K562 (cell line): ENCODE data around the gene ZNF358. TPM values are rescaled to one million over a fixed set of nuclear protein-coding genes. Genes with fewer than 3 reads are reported as not detected.
A peak's percentile ranks its signal among the peaks of the same experiment; 100 is the strongest.

Experiments used
- ADNP ChIP-seq: fragments of 200-800 bp; sonication (Bioruptor generic); IDR thresholded peaks from 2 replicates; pipeline ENCODE4 v1.6.1; 2016; ENCODE audit warnings: missing genetic modification characterization, missing compliant biosample characterization
- CBX5 ChIP-seq: IDR thresholded peaks from 2 replicates; pipeline ENCODE4 v1.6.1; 2014; ENCODE audit warnings: low read depth, borderline replicate concordance
- CGGBP1 ChIP-seq: fragments of 250-450 bp; sonication (Bioruptor Pico); IDR thresholded peaks from 2 replicates; pipeline ENCODE4 v1.9.0; 2021; ENCODE audit warnings: mild to moderate bottlenecking
- EHMT2 ChIP-seq: fragments of 450-650 bp; IDR thresholded peaks from 2 replicates; pipeline ENCODE4 v1.6.1; 2018; ENCODE audit warnings: antibody characterized with exemption
- HDAC8 ChIP-seq: fragments of 450-650 bp; IDR thresholded peaks from 2 replicates; pipeline ENCODE4 v1.6.1; 2016; ENCODE audit warnings: mild to moderate bottlenecking, missing genetic modification characterization, moderate library complexity, missing compliant biosample characterization
- HNRNPUL1 ChIP-seq: fragments of 200-400 bp; formaldehyde crosslinking; IDR thresholded peaks from 2 replicates; pipeline ENCODE4 v1.6.1; 2017; ENCODE audit warnings: low read length
- HOXB6 ChIP-seq: fragments of 250-450 bp; sonication (Bioruptor Pico); IDR thresholded peaks from 2 replicates; pipeline ENCODE4 v1.5.1; 2022; ENCODE audit warnings: mild to moderate bottlenecking, borderline replicate concordance
- LEF1 ChIP-seq: fragments of 450-650 bp; IDR thresholded peaks from 2 replicates; pipeline ENCODE4 v1.6.1; 2016; ENCODE audit warnings: mild to moderate bottlenecking
- MAFK ChIP-seq: IDR thresholded peaks from 2 replicates; pipeline ENCODE4 v1.6.1; 2011; ENCODE audit warnings: low read length, improper control_type of control experiment
- MCM7 ChIP-seq, 2 experiments: fragments of 450-650 bp; IDR thresholded peaks; 2 replicates each; pipeline ENCODE4 v1.6.1; 2016 to 2018
- MEF2D ChIP-seq: conservative IDR thresholded peaks from 2 replicates; pipeline ENCODE4 v1.6.1; 2016; ENCODE audit warnings: low read depth, missing genetic modification characterization, missing compliant biosample characterization
- RBM17 ChIP-seq: fragments of 200-400 bp; formaldehyde crosslinking; IDR thresholded peaks from 2 replicates; pipeline ENCODE4 v1.6.1; 2017; ENCODE audit warnings: low read depth, mild to moderate bottlenecking, low read length, borderline replicate concordance
- REST ChIP-seq, 2 experiments: fragments of 450-650 bp; formaldehyde crosslinking in 1 of 2; IDR thresholded peaks; 2 replicates each; pipeline versions ENCODE4 v1.4.0 to v1.6.1; 2014 to 2020; ENCODE audit warnings: mild to moderate bottlenecking in 2 of 2, borderline replicate concordance in 1 of 2, low read depth in 1 of 2
- RUNX1 ChIP-seq: sonication (generic); IDR thresholded peaks from 2 replicates; pipeline ENCODE4 v1.6.1; 2016; ENCODE audit warnings: antibody characterized with exemption, low read depth
- SIN3B ChIP-seq: fragments of 450-650 bp; IDR thresholded peaks from 2 replicates; pipeline ENCODE4 v1.6.1; 2017; ENCODE audit warnings: low read depth, mild to moderate bottlenecking, moderate library complexity
- SMAD2 ChIP-seq: fragments of 150-350 bp; IDR thresholded peaks from 2 replicates; pipeline ENCODE4 v1.6.1; 2014; ENCODE audit warnings: low read depth, mild to moderate bottlenecking, low read length
- SOX6 ChIP-seq: fragments of 450-650 bp; IDR thresholded peaks from 2 replicates; pipeline ENCODE4 v1.6.1; 2014; ENCODE audit warnings: mild to moderate bottlenecking
- TCF7 ChIP-seq: sonication (generic); IDR thresholded peaks from 2 replicates; pipeline ENCODE4 v1.6.1; 2016; ENCODE audit warnings: antibody characterized with exemption, borderline replicate concordance
- ZC3H4 ChIP-seq: sonication (generic); formaldehyde crosslinking; IDR thresholded peaks from 2 replicates; pipeline ENCODE4 v1.9.0; 2021; ENCODE audit warnings: missing genetic modification reagents, borderline replicate concordance
- ZEB2 ChIP-seq: fragments of 450-650 bp; IDR thresholded peaks from 2 replicates; pipeline ENCODE4 v1.6.1; 2016
- ZNF121 ChIP-seq: sonication (generic); formaldehyde crosslinking; conservative IDR thresholded peaks from 2 replicates; pipeline ENCODE4 v1.8.0; 2022; ENCODE audit warnings: missing genetic modification reagents
- ZNF134 ChIP-seq: fragments of 250-450 bp; sonication (Bioruptor Pico); conservative IDR thresholded peaks from 2 replicates; pipeline ENCODE4 v1.4.0; 2020
- ZNF316 ChIP-seq: fragments of 450-650 bp; IDR thresholded peaks from 2 replicates; pipeline ENCODE4 v1.6.1; 2016
- polyA plus RNA-seq, 8 experiments: library from polyadenylated mRNA; depleted of rRNA in 4 of 8; stranded (reverse) in 5 of 8; unstranded in 3 of 8; fragments of >200 nt; fragmentation: Nextera tagmentation in 2 of 8; fragmentation: Illumina TruSeq in 1 of 8; extraction: Ambion mirVana in 2 of 8; extraction: Trizol in 1 of 8; gene quantifications; 2 replicates each; pipeline versions ENCODE4 v1.2.1 to v1.2.3, GENCODE V29; 2011 to 2014; ENCODE audit warnings: inconsistent platforms in 1 of 8, missing spikeins in 1 of 8
- total RNA-seq, 7 experiments: library from RNA; depleted of rRNA in 6 of 7; stranded (reverse); fragments of >200 nt in 6 of 7; fragmentation: Illumina TruSeq in 2 of 7; extraction: Trizol in 2 of 7; gene quantifications; 2 replicates each; pipeline versions ENCODE4 v1.2.1 to v1.2.3, GENCODE V29; 2011 to 2021; ENCODE audit warnings: low replicate concordance in 1 of 7

ZNF358 gene
- total and polyA plus RNA-seq, 9 of the 15 experiments (the other 6 are each of a cell fraction or from before 2014, with no cell fraction given) = 0.04 to 17.2 (median 4.9) TPM

GRCh38 chr19:7506385-7507328, 9.2 kb upstream of the ZNF358 start (continued):
- TF ChIP-seq REST (IDR thresholded peaks at IDR 0.05; ENCODE audit: borderline replicate concordance) = peak; percentile 25; the same call in 1 of the 2 replicates
- no peak for TF ChIP-seq REST (CRISPR knock-in tag; IDR thresholded peaks at IDR 0.05; ENCODE audit: low read depth)
- TF ChIP-seq SIN3B = no peak
- TF ChIP-seq ZEB2 = 0 out of 2 replicates have a peak, but pooled peaks have one; percentile 58
- TF ChIP-seq ZC3H4 = no peak
- TF ChIP-seq TCF7 = 0 out of 2 replicates have a peak, but pooled peaks have one; percentile 28
- TF ChIP-seq CGGBP1 (CRISPR knock-in tag) = no peak
- no peak for TF ChIP-seq MEF2D
- no peak for TF ChIP-seq HDAC8 (tag)
- TF ChIP-seq SMAD2 = no peak
- TF ChIP-seq HOXB6 (CRISPR knock-in tag) = no peak
- TF ChIP-seq MCM7 (IDR thresholded peaks at IDR 0.05) = 0 out of 4 replicates have a peak, but pooled peaks of 1 of the 2 experiments have one; percentile 24
- no peak for TF ChIP-seq RUNX1
- peak; percentile 80 for TF ChIP-seq LEF1
- no peak for TF ChIP-seq RBM17
- TF ChIP-seq HNRNPUL1 = no peak
- no peak for TF ChIP-seq CBX5
- peak; percentile 89 for TF ChIP-seq EHMT2
- TF ChIP-seq SOX6 = peak; percentile 37; the same call in 1 of the 2 replicates
- TF ChIP-seq MAFK = no peak
- no peak for TF ChIP-seq ADNP (tag)
- no peak for TF ChIP-seq ZNF134 (CRISPR knock-in tag)
- no peak for TF ChIP-seq ZNF316
- TF ChIP-seq ZNF121 (CRISPR knock-in tag) = no peak
